ENCODE data around the gene VAV3. TPM values are rescaled to one million over a fixed set of nuclear protein-coding genes. Genes with fewer than 3 reads are reported as not detected.

VAV3 gene
- total RNA-seq, 1 donor from 2014 or later, result 2.9 TPM

DNA sequence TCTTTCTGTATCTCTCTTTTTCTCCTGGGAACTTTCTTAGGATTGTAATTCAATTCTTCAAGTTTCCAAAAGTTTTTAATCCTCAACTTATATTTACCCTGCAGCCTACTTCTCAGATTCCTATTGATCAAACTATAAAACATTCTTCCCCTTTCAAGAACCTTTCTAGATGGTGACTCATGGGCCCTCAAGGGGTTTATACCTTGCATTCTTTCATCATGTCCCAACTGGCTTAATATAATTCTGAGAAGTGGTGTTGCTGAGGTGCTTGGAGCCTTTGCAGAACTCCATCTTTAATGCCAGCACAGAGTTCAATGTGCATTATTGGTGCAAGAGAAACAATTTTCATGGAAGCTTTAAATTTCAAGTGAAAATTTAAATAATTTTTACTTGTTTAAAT lies 273.4 kb downstream of the VAV3 start:
- H3K27ac Mint-ChIP-seq (ENCODE audit: unreplicated experiment), result no peak overlapping the region
- TF ChIP-seq, protein P1, sequence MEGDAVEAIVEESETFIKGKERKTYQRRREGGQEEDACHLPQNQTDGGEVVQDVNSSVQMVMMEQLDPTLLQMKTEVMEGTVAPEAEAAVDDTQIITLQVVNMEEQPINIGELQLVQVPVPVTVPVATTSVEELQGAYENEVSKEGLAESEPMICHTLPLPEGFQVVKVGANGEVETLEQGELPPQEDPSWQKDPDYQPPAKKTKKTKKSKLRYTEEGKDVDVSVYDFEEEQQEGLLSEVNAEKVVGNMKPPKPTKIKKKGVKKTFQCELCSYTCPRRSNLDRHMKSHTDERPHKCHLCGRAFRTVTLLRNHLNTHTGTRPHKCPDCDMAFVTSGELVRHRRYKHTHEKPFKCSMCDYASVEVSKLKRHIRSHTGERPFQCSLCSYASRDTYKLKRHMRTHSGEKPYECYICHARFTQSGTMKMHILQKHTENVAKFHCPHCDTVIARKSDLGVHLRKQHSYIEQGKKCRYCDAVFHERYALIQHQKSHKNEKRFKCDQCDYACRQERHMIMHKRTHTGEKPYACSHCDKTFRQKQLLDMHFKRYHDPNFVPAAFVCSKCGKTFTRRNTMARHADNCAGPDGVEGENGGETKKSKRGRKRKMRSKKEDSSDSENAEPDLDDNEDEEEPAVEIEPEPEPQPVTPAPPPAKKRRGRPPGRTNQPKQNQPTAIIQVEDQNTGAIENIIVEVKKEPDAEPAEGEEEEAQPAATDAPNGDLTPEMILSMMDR (conservative IDR thresholded peaks at IDR 0.05), result no peak
- no peak overlapping the region for H3K4me3 Mint-ChIP-seq

DNA sequence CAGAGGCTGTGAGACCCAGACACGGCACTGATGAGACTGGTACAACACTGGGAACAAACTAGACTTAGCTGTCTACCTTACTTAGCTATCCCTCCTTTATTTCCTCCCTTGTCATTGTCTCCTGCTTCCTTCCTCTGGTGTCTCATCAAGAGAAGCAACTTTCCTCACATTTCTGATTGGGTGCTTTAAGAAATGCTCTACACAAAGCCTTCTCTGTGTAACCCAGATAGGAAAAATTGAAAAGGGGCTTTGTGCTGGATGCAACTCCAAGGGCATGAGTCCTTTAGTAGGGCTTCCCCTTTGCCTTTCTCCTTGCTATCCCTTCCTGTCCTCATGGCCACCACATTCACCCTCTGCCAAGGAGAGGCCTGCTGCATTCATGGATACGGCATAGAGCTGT lies 274.5 kb downstream of the VAV3 start:
- Mint-ChIP-seq H3K9me3 (peaks cover 5% of the 10 kb centered on the region), H3K36me3 (ENCODE audit: low read depth) (peaks cover 3% of the 10 kb centered on the region), H3K27me3 (ENCODE audit: low read depth) (no peaks in the 10 kb centered on the region), H3K4me1 (peaks cover 15% of the 10 kb centered on the region), H3K27ac (ENCODE audit: unreplicated experiment) (peak overlapping the region; percentile 93), H3K4me3 (peak overlapping the region; percentile 29)
- DNase-seq (ENCODE audit: low read depth, low spot score), result no peak
- TF ChIP-seq, protein P1 (conservative IDR thresholded peaks at IDR 0.05), result no peak

More for the DNA sequence above, 273.4 kb downstream of the VAV3 start:
- peaks cover 4% of the 10 kb centered on the region for H3K36me3 Mint-ChIP-seq (ENCODE audit: low read depth)
- peaks cover 15% of the 10 kb centered on the region for H3K4me1 Mint-ChIP-seq
- H3K9me3 Mint-ChIP-seq, result peaks cover 6% of the 10 kb centered on the region
- H3K27me3 Mint-ChIP-seq (ENCODE audit: low read depth), result no peaks in the 10 kb centered on the region
- DNase-seq (ENCODE audit: low read depth, low spot score), result no peak

DNA sequence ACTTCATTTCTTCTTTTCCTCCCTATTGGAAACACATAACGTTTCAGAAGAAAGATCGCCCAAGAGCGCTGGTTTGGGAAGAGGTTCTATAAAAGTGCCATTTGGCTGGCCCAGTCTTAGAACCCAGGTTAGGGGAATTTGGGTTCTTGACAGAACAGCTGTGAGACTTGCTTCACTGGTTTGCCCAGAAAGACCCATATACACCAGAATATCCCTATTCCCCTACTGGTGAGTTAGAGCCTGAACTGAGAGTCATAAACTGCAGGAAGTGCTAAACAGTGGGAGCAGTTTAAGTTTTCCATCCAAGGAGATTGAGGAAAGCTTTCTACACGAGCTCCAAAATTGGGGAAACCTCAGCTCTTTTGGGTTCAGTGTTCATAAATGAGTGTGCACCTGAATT lies 275.2 kb downstream of the VAV3 start:
- Mint-ChIP-seq H3K4me1 (peaks cover 15% of the 10 kb centered on the region), H3K4me3 (no peak overlapping the region), H3K27ac (ENCODE audit: unreplicated experiment) (no peak overlapping the region), H3K36me3 (ENCODE audit: low read depth) (no peaks in the 10 kb centered on the region), H3K27me3 (ENCODE audit: low read depth) (no peaks in the 10 kb centered on the region), H3K9me3 (peaks cover 1% of the 10 kb centered on the region)
- TF ChIP-seq, protein P1 (conservative IDR thresholded peaks at IDR 0.05), result peak; percentile 19
- DNase-seq (ENCODE audit: low read depth, low spot score), result no peak

DNA sequence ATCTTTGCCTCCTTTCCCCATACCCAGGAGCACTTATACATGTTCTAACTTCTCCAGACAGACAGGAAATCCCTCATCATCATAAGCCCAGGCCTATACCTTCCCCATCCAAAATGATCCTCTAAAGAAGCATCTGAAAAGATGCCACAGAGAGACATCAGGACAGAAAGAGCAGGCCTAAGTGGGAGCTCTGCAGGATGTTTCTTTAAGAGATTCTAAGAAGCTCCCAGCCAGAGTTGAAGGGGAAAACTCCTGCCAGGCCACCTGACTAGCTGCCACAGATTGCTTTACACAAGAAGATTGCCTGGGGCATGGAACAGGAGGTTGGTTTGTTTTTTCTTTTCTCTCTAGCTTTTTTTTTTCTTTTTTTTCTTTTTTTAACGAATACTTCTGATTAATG lies 275.8 kb downstream of the VAV3 start:
- no peak for DNase-seq (ENCODE audit: low read depth, low spot score)
- Mint-ChIP-seq H3K4me3 (no peak overlapping the region), H3K27ac (ENCODE audit: unreplicated experiment) (no peak overlapping the region), H3K36me3 (ENCODE audit: low read depth) (no peaks in the 10 kb centered on the region), H3K4me1 (peaks cover 15% of the 10 kb centered on the region), H3K27me3 (ENCODE audit: low read depth) (no peaks in the 10 kb centered on the region), H3K9me3 (no peaks in the 10 kb centered on the region)
- TF ChIP-seq, protein P1 (conservative IDR thresholded peaks at IDR 0.05), result no peak

DNA sequence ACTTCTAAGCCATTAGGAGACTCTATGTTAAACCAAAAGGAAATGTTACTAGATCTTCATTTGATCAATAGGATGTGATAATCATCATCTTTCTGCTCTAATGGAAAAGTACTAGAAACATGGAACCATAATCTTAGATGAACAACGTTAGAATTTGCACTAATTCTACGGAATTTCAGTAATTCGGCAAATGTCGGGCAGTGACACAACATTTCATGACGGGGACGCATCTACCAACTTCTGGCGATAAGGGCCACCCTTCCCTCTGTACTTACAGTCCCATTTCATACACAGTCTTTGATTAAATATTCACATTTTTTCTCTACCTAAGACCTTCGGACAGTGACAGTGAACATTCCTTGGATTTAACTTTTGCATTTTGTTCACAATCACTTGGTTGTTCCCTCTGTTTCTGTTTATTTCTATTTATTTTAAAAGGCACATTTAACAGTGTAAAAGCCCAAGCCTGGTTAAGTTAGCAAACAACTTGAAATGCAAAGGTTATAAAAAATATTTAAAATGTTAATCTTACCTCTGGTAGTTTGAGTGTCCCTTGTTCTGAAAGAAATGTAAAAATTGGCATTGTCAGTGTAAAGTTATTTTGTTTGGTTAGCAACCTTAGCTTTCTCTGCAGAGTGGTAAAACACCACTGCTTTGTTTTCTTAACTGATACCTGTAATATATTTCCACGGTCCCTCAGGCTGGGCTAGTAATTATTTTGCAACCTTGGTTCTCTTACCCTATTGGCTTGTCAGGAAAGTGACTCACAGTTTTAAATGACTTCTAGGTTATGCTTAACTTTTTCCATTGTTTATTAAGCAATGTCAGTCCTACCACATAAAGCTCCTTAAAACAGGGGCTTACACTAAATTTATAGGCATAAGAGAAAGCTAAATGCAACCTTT lies 276.9 kb downstream of the VAV3 start:
- H3K9me3 Mint-ChIP-seq, result no peaks in the 10 kb centered on the region
- H3K27ac Mint-ChIP-seq (ENCODE audit: unreplicated experiment), result no peak overlapping the region
- no peaks in the 10 kb centered on the region for H3K27me3 Mint-ChIP-seq (ENCODE audit: low read depth)
- DNase-seq (ENCODE audit: low read depth, low spot score), result no peak
- H3K36me3 Mint-ChIP-seq (ENCODE audit: low read depth), result no peaks in the 10 kb centered on the region
- H3K4me3 Mint-ChIP-seq, result no peak overlapping the region
- H3K4me1 Mint-ChIP-seq, result peaks cover 15% of the 10 kb centered on the region
- TF ChIP-seq, protein P1 (conservative IDR thresholded peaks at IDR 0.05), result no peak
